Testis (tissue), 3 donors: Measurements from ENCODE around the gene DOCK11. TPM values are rescaled to one million over a fixed set of nuclear protein-coding genes. Genes with fewer than 3 reads are reported as not detected.

ENCODE experiments used
- DNase-seq: peaks from one replicate; pipeline ENCODE4 v3.0.0-alpha.2; 2019
- H3K27ac ChIP-seq, 2 donors: fragments of 200-600 bp; sonication (generic); one replicate each; pipeline ENCODE4 v1.5.1; 2019
- H3K27me3 ChIP-seq: fragments of 200-600 bp; sonication (generic); one replicate; pipeline ENCODE4 v1.5.1; 2019
- H3K36me3 ChIP-seq: fragments of 200-600 bp; sonication (generic); one replicate; pipeline ENCODE4 v1.5.1; 2017; ENCODE audit warnings: low read depth; ENCODE audit errors: missing control alignments
- H3K4me1 ChIP-seq: fragments of 200-600 bp; sonication (generic); one replicate; pipeline ENCODE4 v1.5.1; 2019
- H3K4me3 ChIP-seq, 2 donors: fragments of 200-600 bp; sonication (generic); one replicate each; pipeline ENCODE4 v1.5.1; 2017 to 2019
- H3K9me3 ChIP-seq: fragments of 200-600 bp; sonication (generic); one replicate; pipeline ENCODE4 v1.5.1; 2017
- CTCF ChIP-seq, 3 experiments: fragments of 450-650 bp in 2 of 3; fragments of 200-600 bp in 1 of 3; sonication (generic) in 1 of 3; IDR thresholded peaks; one replicate each; pipeline ENCODE4 v1.5.1; 2016 to 2019; ENCODE audit warnings: antibody characterized with exemption in 3 of 3, mild to moderate bottlenecking in 2 of 3, moderate library complexity in 1 of 3
- POLR2A ChIP-seq: fragments of 450-650 bp; IDR thresholded peaks from one replicate; pipeline ENCODE4 v1.6.1; 2017; ENCODE audit warnings: antibody characterized with exemption, mild to moderate bottlenecking, moderate library complexity
- WGBS, 2 donors: methylation state at CpG; one replicate each; pipeline ENCODE4 v1.1.5; 2018; 5-methylcytosine and 5-hydroxymethylcytosine counted together
- intact Hi-C: fragments of 100-400 bp; cut with DNase I; formaldehyde crosslinking; loops from one replicate; pipeline ENCODE4 v1.15.1; 2023; ENCODE audit warnings: low total_unique reads
- polyA plus RNA-seq: library from polyadenylated mRNA; stranded (reverse); fragments of 350-450 nt; fragmentation: Illumina TruSeq; extraction: RNeasy Lipid Tissue Mini Kit (QIAGEN cat#74804); gene quantifications from one replicate; pipeline ENCODE4 v1.2.3, GENCODE V29; 2014; ENCODE audit warnings: low read depth, low replicate concordance; ENCODE audit not compliant: insufficient read depth
- total RNA-seq, 2 donors: library from RNA; depleted of rRNA; stranded (reverse); fragments of >200 nt; gene quantifications; one replicate each; pipeline ENCODE4 v1.2.3, GENCODE V29; 2016

DOCK11 gene
- total and polyA plus RNA-seq, 3 donors from 2014 or later = 4.3 to 5.9 (median 5.8) TPM

DNA sequence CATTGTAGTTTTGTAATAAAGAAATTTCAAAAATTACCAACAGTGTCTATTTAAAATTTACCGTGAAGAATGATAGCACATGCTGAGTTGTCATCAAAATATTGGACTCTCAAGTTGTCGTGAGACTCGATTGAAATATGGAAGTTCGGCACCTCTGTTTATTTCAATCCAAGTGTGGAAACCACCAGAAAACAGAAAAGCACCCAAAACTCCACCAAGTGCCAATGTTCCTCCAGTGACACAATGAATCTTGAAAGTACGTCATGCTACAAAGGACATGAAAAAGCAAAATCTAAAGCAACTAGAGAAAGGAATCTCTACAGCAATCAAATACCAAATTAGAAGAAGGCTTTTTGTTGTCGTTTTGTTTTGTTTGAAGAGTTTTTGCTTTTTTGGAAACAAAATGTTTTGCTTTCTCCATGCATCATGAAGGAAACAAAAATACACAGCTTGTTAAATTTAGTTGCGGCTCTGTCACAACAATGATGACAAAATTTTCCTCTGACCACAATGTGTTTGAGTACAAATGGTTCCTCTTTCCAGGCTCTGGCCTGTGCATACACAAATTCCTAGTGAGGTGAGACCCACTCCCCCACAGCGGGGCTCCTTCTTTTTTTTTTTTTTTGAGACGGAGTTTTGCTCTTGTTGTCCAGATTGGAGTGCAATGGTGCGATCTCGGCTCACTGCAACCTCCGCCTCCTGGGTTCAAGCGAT is 222.2 kb downstream of the DOCK11 start:
- no peaks in the 10 kb centered on the region for H3K27me3 ChIP-seq
- no peak for TF ChIP-seq CTCF (IDR thresholded peaks at IDR 0.05)
- no peak for TF ChIP-seq POLR2A
- 83 to 88% methylated on average over 13 of the region's 13 CpGs for WGBS, 2 donors
- H3K9me3 ChIP-seq = no peaks in the 10 kb centered on the region
- intact Hi-C loops = no loop called here
- no peak overlapping the region for H3K27ac ChIP-seq
- no peaks in the 10 kb centered on the region for H3K4me1 ChIP-seq
- H3K4me3 ChIP-seq = no peak overlapping the region
- DNase-seq = no peak
- no peaks in the 10 kb centered on the region for H3K36me3 ChIP-seq

- H3K36me3 ChIP-seq = no peaks in the 10 kb centered on the region
- no peaks in the 10 kb centered on the region for H3K9me3 ChIP-seq
- 80 to 92% methylated on average over 2 of the region's 2 CpGs for WGBS, 2 donors
- H3K4me1 ChIP-seq = no peaks in the 10 kb centered on the region
- intact Hi-C loops = no loop called here
- no peaks in the 10 kb centered on the region for H3K27me3 ChIP-seq
- DNase-seq = no peak
- no peak overlapping the region for H3K27ac ChIP-seq
- no peak overlapping the region for H3K4me3 ChIP-seq
- TF ChIP-seq CTCF (IDR thresholded peaks at IDR 0.05) (no peak), POLR2A (no peak)
Measured at GRCh38 chrX:118718737-118719136, 223.1 kb downstream of the DOCK11 start.

DNA sequence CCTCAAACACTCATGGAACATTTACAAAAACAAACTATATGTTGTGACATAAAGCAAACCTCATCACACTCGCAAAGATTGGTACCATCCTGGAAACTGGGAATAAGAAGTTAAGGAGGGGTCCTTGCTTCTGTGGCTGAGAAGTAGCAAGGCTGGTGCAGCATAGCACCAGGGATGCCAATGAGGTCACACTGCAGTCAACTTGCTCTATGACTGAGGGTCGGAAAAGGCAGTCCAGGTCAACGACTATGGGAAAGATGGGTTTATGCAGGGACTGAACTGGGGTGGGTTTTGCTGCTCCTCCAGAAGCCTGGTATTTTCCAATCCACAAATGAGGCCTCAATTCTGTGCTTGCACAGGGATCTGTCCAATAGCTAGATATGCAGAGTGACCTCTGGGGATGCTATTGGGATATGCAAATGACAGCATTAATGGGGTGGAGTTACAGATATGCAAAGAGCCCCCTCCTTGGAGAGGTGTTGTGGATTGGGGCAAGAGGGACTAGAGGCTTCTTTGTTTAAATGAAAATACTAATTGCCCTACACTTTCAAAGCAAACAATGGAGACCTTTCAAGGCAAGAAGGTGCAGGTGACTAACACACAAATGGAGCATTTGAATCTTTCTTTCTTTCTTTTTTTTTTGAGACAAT is 224.6 kb downstream of the DOCK11 start:
- no peaks in the 10 kb centered on the region for H3K9me3 ChIP-seq
- no peak for DNase-seq
- no peaks in the 10 kb centered on the region for H3K36me3 ChIP-seq
- TF ChIP-seq CTCF (IDR thresholded peaks at IDR 0.05) (no peak), POLR2A (no peak)
- WGBS, 2 donors = 86 to 90% methylated on average over 3 of the region's 3 CpGs
- H3K27ac ChIP-seq = no peak overlapping the region
- H3K4me3 ChIP-seq = no peak overlapping the region
- intact Hi-C loops = no loop called here
- no peaks in the 10 kb centered on the region for H3K27me3 ChIP-seq
- no peaks in the 10 kb centered on the region for H3K4me1 ChIP-seq

DNA sequence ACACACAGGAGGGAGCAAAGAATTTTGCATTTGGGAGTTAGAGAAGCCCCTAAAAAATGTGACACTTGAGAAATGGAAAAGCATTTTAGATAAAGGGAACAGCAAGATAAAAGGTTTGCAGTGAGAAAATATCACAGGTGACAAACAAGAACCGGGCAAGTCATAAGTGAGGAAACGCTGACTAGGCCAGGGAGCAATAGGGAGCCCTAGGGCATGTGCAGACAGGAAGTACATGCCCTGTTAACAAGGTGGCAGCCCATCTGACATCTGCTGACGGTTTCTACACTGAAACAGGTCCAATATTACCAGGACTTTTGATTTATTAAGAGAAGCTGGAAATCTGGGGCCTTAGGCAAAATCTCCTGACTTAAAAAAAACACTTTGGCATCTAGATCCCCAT is 227.8 kb downstream of the DOCK11 start:
- Histone ChIP-seq H3K4me1 (no peaks in the 10 kb centered on the region), H3K9me3 (no peaks in the 10 kb centered on the region), H3K27ac (no peak overlapping the region), H3K27me3 (no peaks in the 10 kb centered on the region), H3K36me3 (no peaks in the 10 kb centered on the region), H3K4me3 (no peak overlapping the region)
- no peak for DNase-seq
- intact Hi-C loops = no loop called here
- 75 to 85% methylated on average over 3 of the region's 3 CpGs for WGBS, 2 donors
- TF ChIP-seq POLR2A (no peak), CTCF (IDR thresholded peaks at IDR 0.05) (no peak)

- Histone ChIP-seq H3K27ac (no peak overlapping the region), H3K36me3 (no peaks in the 10 kb centered on the region), H3K4me1 (no peaks in the 10 kb centered on the region), H3K9me3 (no peaks in the 10 kb centered on the region), H3K27me3 (no peaks in the 10 kb centered on the region), H3K4me3 (no peak overlapping the region)
- intact Hi-C loops = no loop called here
- no peak for DNase-seq
- 82 to 83% methylated on average over 5 of the region's 5 CpGs for WGBS, 2 donors
- TF ChIP-seq POLR2A (no peak), CTCF (IDR thresholded peaks at IDR 0.05) (no peak)
Measured at GRCh38 chrX:118724365-118724764, 228.8 kb downstream of the DOCK11 start.
